GM21737 (cell line): ENCODE results near the gene MRPS34.

ENCODE experiments used
- ATAC-seq: cut with Tn5 transposase; IDR thresholded peaks from one replicate; pipeline ENCODE4 v1.9.1; 2021; ENCODE audit warnings: mild to moderate bottlenecking, moderate library complexity; ENCODE audit not compliant: unreplicated experiment

MRPS34 gene

GRCh38 chr16:1794908-1795666 is 22.2 kb upstream of the MRPS34 start:
- no peak for ATAC-seq

GRCh38 chr16:1794221-1794871 is 21.4 kb upstream of the MRPS34 start:
- ATAC-seq, result no peak

GRCh38 chr16:1793578-1794220 is 20.8 kb upstream of the MRPS34 start, which contains the start of gene IGFALS:
Gene IGFALS (minus strand): TSS chr16:1793705. CDS start chr16:1793652, 53 bp downstream.
- ATAC-seq, result no peak

- no peak for ATAC-seq
These were observed 20.1 kb upstream of the MRPS34 start for GRCh38 chr16:1792836-1793577.

- no peak for ATAC-seq
These were observed 19.2 kb upstream of the MRPS34 start for GRCh38 chr16:1791943-1792812.

- ATAC-seq, result no peak
These were observed 18.5 kb upstream of the MRPS34 start for GRCh38 chr16:1791256-1791942.

- ATAC-seq, result no peak
These were observed 17.8 kb upstream of the MRPS34 start for GRCh38 chr16:1790611-1791255.

- ATAC-seq, result no peak
These were observed 17.3 kb upstream of the MRPS34 start for GRCh38 chr16:1790261-1790610.

GRCh38 chr16:1789643-1790045 is 16.7 kb upstream of the MRPS34 start:
- no peak for ATAC-seq

- ATAC-seq, result no peak
These were observed 15.8 kb upstream of the MRPS34 start for GRCh38 chr16:1788708-1789100.

- no peak for ATAC-seq
These were observed 15.3 kb upstream of the MRPS34 start for GRCh38 chr16:1788095-1788707.

- ATAC-seq, result no peak
These were observed 14.6 kb upstream of the MRPS34 start for GRCh38 chr16:1787322-1788094.

GRCh38 chr16:1787056-1787321 is 14.1 kb upstream of the MRPS34 start:
- ATAC-seq, result no peak

- no peak for ATAC-seq
These were observed 13.5 kb upstream of the MRPS34 start for GRCh38 chr16:1786242-1787055.

GRCh38 chr16:1785846-1786170 is 12.9 kb upstream of the MRPS34 start:
- ATAC-seq, result no peak

GRCh38 chr16:1784977-1785845 is 12.3 kb upstream of the MRPS34 start:
- no peak for ATAC-seq
